ENCODE measurements around the gene GALNT5. TPM values are rescaled to one million over a fixed set of nuclear protein-coding genes. Genes with fewer than 3 reads are reported as not detected.

GALNT5 gene
- total RNA-seq, 1 donor: 56.5 TPM

- Histone ChIP-seq H3K27ac (ENCODE audit: low read depth, low read length) (no peak overlapping the region), H3K27me3 (ENCODE audit: insufficient read depth, low read length) (no peaks in the 10 kb centered on the region), H2AFZ (ENCODE audit: low read length) (no peak overlapping the region), H3K9me3 (ENCODE audit: low read depth, low read length) (no peaks in the 10 kb centered on the region), H3K4me1 (ENCODE audit: insufficient read depth, low read length) (peaks cover 12% of the 10 kb centered on the region), H3K79me2 (ENCODE audit: insufficient read depth, low read length) (no peaks in the 10 kb centered on the region), H3K36me3 (ENCODE audit: insufficient read depth, low read length) (no peaks in the 10 kb centered on the region), H3K4me3 (ENCODE audit: insufficient read depth, low read length) (no peak overlapping the region), H4K20me1 (ENCODE audit: insufficient read depth, low read length) (no peaks in the 10 kb centered on the region), H3K4me2 (ENCODE audit: insufficient read depth, low read length) (no peak overlapping the region)
- no peak for TF ChIP-seq CTCF (IDR thresholded peaks at IDR 0.05; ENCODE audit: extremely low read depth, low read depth, low read length)
- DNase-seq (ENCODE audit: insufficient read length, low spot score, missing footprints): no peak
These were observed 90.9 kb downstream of the GALNT5 start for GRCh38 chr2:157348291-157348921.

GRCh38 chr2:157349949-157350515 lies 92.5 kb downstream of the GALNT5 start:
- Histone ChIP-seq H3K36me3 (ENCODE audit: insufficient read depth, low read length) (no peaks in the 10 kb centered on the region), H3K27me3 (ENCODE audit: insufficient read depth, low read length) (no peaks in the 10 kb centered on the region), H2AFZ (ENCODE audit: low read length) (no peak overlapping the region), H3K9me3 (ENCODE audit: low read depth, low read length) (no peaks in the 10 kb centered on the region), H3K4me3 (ENCODE audit: insufficient read depth, low read length) (no peak overlapping the region), H3K79me2 (ENCODE audit: insufficient read depth, low read length) (no peaks in the 10 kb centered on the region), H3K4me2 (ENCODE audit: insufficient read depth, low read length) (peak overlapping the region; percentile 11), H3K4me1 (ENCODE audit: insufficient read depth, low read length) (peaks cover 12% of the 10 kb centered on the region), H3K27ac (ENCODE audit: low read depth, low read length) (peak overlapping the region; percentile 14), H4K20me1 (ENCODE audit: insufficient read depth, low read length) (no peaks in the 10 kb centered on the region)
- peak; percentile 56 for DNase-seq (ENCODE audit: insufficient read length, low spot score, missing footprints)
- no peak for TF ChIP-seq CTCF (IDR thresholded peaks at IDR 0.05; ENCODE audit: extremely low read depth, low read depth, low read length)

GRCh38 chr2:157355618-157356017 lies 98.1 kb downstream of the GALNT5 start:
- DNase-seq (ENCODE audit: insufficient read length, low spot score, missing footprints): no peak
- no peaks in the 10 kb centered on the region for H4K20me1 ChIP-seq (ENCODE audit: insufficient read depth, low read length)
- no peak for TF ChIP-seq CTCF (IDR thresholded peaks at IDR 0.05; ENCODE audit: extremely low read depth, low read depth, low read length)
- no peaks in the 10 kb centered on the region for H3K9me3 ChIP-seq (ENCODE audit: low read depth, low read length)
- H3K27ac ChIP-seq (ENCODE audit: low read depth, low read length): no peak overlapping the region
- no peaks in the 10 kb centered on the region for H3K27me3 ChIP-seq (ENCODE audit: insufficient read depth, low read length)
- peaks cover 6% of the 10 kb centered on the region for H3K4me1 ChIP-seq (ENCODE audit: insufficient read depth, low read length)
- H2AFZ ChIP-seq (ENCODE audit: low read length): no peak overlapping the region
- H3K79me2 ChIP-seq (ENCODE audit: insufficient read depth, low read length): no peaks in the 10 kb centered on the region
- H3K4me2 ChIP-seq (ENCODE audit: insufficient read depth, low read length): no peak overlapping the region
- no peaks in the 10 kb centered on the region for H3K36me3 ChIP-seq (ENCODE audit: insufficient read depth, low read length)
- no peak overlapping the region for H3K4me3 ChIP-seq (ENCODE audit: insufficient read depth, low read length)

- H3K79me2 ChIP-seq (ENCODE audit: insufficient read depth, low read length): no peaks in the 10 kb centered on the region
These were observed 102.1 kb downstream of the GALNT5 start for GRCh38 chr2:157359628-157360027.

More at GRCh38 chr2:157359628-157360027, 102.1 kb downstream of the GALNT5 start:
- Histone ChIP-seq H3K9me3 (ENCODE audit: low read depth, low read length) (no peaks in the 10 kb centered on the region), H3K4me2 (ENCODE audit: insufficient read depth, low read length) (no peak overlapping the region), H3K4me3 (ENCODE audit: insufficient read depth, low read length) (no peak overlapping the region), H3K27ac (ENCODE audit: low read depth, low read length) (no peak overlapping the region), H3K4me1 (ENCODE audit: insufficient read depth, low read length) (peaks cover 14% of the 10 kb centered on the region), H3K36me3 (ENCODE audit: insufficient read depth, low read length) (no peaks in the 10 kb centered on the region), H3K27me3 (ENCODE audit: insufficient read depth, low read length) (no peaks in the 10 kb centered on the region), H2AFZ (ENCODE audit: low read length) (no peak overlapping the region), H4K20me1 (ENCODE audit: insufficient read depth, low read length) (no peaks in the 10 kb centered on the region)
- TF ChIP-seq CTCF (IDR thresholded peaks at IDR 0.05; ENCODE audit: extremely low read depth, low read depth, low read length): no peak
- DNase-seq (ENCODE audit: insufficient read length, low spot score, missing footprints): no peak

All from osteoblast (primary cell).